Stimulated activated CD4-positive, alpha-beta T cell treated with anti-CD3 and anti-CD28 coated beads, Interleukin-12 subunit alpha, Interleukin-12 subunit beta, amount 100 ng/mL, for 48 hours (primary cell): ENCODE measurements around the gene USP10.
"Not testable (repeated sequence)": the region's sequence is repeated elsewhere in the genome, so short reads cannot be mapped to it uniquely, and the experiment has no call there.

Experiments
- DNase-seq, 3 donors: peaks; one replicate each; pipeline ENCODE4 v3.0.0-alpha.2; 2020; ENCODE audit warnings: low read depth in 2 of 3, low spot score in 1 of 3

The USP10 gene

GRCh38 chr16:84673561-84673960 lies 26.2 kb upstream of the USP10 start:
- DNase-seq, result no peak

DNA sequence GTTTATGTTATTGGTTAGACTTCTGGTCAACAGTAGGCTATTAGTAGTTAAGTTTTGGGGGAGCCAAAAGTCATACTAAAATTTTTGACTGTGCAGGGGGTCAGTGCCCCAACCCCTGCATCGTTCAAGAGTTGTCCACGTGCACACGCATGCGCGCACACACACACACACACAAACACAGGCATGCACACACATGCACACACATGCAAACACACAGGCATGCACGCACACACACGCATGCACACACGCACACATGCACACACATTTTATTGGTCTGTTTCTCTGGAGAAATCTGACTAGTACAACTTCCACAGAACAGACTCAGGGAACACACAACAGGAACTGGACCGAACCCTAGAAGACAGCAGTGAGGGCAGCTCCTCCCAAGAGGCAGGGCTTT lies 24.4 kb upstream of the USP10 start:
- no peak for DNase-seq

DNA sequence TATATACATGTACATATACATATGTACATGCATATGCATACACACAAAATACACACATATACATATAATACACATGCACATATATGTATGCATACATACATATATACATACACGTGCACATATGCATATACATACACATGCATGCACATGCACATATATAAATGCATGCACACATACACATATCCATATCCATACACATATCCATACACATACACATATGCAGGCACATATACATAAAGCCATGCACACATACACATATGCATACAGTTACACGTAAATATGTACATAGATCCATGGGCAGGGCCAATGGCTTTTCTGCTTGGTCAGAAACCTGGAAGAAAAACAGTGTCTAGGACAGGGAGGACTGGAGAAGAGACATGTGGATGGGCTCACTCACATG lies 23.9 kb upstream of the USP10 start:
- no peak for DNase-seq

DNA sequence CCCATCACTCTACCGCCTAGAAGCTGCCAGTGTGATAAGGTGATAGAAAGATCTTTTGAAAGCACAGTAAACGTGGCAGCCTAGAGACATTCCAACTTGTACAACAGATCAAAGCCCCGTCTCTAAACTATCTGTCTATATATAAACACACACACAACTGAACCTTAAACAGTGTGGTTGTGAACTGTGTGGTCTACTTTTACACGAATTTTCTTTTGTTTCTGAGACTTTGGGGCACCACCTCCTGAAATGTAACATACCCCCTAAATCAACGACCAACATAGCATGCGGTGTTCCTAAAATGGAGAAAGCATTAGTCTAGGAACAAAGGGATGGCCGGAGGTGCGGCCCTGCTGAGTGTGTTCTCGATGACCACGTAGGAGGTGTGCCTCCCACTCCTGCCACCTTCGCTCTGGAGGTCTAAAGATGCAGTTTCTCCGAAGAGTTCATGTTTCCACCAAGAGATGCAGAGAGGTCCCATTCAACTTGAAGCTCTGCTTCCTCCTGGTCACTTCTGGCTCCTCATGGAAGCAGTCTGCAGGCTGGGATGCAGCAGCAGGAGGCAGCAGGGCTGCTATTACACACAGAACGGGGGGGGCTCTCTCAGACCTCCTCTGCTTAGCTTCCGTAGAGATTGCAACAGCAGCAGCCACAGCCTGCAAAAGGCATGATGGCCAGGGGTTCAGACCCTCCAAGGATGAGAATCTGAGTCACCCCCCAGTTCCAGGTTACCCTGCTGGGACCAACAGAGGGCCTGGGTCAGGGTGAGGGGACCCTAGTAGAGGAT lies 22.6 kb upstream of the USP10 start:
- DNase-seq, result no peak

- DNase-seq, result no peak
Measured at GRCh38 chr16:84677849-84678248, 22.0 kb upstream of the USP10 start.

DNA sequence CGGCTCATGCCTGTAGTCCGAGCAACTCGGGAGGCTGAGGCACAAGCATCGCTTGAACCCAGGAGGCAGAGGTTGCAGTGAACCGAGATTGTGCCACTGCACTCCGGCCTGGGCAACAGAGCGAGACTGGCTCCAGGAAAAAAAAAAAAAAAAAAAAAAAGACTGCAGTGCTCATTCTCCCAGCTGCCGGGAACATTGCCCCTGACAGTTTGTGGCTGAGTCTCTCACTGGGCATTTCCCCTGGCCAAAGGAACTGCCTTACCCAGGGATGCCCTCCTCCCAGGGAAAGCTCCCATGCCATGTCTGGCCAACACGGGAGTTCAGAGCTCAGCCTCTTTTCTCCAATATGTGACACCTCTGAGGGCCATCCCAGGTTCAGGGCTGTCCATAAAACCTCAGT lies 21.3 kb upstream of the USP10 start:
- no peak for DNase-seq

- no peak for DNase-seq
Measured at GRCh38 chr16:84680165-84680842, 19.5 kb upstream of the USP10 start.

GRCh38 chr16:84680843-84681629 lies 18.8 kb upstream of the USP10 start:
- DNase-seq, result no peak

DNA sequence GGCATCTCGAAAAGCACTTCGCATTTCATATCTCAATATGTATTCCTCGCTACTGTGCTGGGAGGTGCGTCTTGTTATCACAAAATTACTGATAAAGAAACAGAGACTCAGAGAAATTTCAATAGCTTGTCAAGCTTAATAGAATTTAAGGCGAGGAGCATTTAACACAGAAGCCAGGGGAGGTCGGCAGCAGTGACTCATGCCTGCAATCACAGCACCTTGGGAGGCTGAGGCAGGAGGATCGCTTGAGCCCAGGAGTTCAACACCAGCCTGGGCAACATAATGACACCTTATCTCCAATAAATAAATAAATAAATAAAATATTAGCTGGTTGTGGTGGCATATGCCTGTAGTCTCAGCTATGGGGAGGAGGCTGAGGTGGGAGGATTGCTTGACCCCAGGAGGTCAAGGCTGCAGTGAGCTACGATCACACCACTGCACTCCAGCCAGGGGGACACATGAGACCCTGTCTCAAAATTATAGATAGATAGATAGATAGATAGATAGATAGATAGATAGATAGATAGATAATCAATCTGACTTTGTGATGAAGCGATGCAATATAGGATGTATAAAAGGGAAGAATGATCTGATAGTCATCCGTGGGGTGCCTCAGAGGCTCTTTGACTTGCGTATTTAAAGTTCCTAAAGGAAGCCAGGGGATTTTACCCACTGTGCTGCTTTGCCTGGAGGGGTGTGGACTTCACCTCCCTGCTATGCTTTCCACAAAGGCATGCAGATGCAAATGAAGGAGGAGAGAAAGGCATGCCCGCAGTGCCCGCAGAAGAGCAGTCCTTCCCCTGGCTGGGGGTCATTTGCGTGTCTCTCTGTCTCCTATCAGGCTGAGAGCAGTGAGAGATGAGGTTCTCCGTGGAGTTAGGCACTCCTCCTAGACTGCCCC lies 15.9 kb upstream of the USP10 start:
- DNase-seq, result no peak

- DNase-seq, result no peak
Measured at GRCh38 chr16:84684592-84684965, 15.2 kb upstream of the USP10 start.

GRCh38 chr16:84685210-84685609 lies 14.6 kb upstream of the USP10 start:
- no peak for DNase-seq

DNA sequence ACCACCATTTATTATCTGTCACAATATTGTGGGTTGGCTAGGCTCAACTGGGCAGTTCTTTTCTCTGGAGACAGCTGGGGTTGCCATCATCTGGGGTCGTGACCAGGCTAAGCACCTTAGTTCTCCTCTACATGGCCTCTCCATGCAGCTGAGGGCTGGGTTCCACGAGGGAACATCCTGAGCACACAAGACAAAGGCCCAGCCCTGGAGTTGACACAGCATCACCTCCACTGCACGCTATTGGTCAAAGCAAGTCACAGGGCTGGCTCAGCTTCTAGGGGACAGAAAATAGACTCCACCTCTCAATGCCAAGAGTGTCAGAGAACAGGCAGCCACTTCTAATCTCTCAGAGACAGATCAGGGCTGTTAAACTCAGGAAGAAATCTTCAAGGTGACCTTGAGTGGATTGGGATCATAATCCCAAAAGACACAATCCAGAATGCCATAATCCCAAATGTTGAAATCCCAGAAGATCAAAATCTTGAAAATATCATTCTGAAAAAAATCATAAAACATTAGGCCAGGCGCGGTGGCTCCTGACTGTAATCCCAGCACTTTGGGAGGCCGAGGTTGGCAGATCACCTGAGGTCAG lies 13.0 kb upstream of the USP10 start:
- no peak for DNase-seq

- no peak for DNase-seq
Measured at GRCh38 chr16:84687715-84688114, 12.1 kb upstream of the USP10 start.

DNA sequence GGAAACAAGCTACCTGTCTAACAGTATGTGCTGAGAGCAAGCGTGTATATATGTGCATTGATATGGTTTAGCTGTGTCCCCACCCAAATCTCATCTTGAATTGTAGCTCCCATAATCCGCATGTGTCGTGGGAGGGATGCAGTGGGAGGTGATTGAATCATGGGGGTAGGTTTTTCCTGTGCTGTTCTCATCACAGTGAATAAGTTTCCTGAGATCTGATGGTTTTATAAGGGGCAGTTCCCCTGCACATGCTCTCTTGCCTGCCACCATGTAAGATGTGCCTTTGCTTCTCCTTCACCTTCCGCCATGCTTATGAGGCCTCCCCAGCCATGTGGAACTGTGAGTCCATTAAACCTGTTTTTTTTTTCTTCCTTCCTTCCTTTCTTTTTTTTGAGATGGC lies 11.6 kb upstream of the USP10 start:
- not testable (repeated sequence) for DNase-seq

DNA sequence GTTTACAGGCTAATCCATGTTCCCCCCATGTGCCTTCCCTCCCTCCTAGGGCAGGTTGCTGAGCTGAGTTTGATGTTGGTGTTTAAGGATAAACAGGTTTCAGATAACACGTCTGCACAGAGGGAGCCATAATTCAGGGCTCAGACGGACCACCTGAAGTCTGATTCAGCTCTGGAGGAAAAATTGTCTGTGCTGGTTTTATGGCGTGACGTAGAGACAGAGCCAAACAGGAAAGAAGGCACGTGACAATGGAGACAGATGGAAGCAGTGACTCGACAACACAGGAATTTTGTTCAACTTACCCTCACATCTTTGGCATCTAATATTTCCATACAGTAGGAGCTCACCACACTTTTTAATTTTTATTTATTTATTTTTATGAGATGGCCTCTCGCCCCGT lies 10.7 kb upstream of the USP10 start:
- DNase-seq, result no peak

DNA sequence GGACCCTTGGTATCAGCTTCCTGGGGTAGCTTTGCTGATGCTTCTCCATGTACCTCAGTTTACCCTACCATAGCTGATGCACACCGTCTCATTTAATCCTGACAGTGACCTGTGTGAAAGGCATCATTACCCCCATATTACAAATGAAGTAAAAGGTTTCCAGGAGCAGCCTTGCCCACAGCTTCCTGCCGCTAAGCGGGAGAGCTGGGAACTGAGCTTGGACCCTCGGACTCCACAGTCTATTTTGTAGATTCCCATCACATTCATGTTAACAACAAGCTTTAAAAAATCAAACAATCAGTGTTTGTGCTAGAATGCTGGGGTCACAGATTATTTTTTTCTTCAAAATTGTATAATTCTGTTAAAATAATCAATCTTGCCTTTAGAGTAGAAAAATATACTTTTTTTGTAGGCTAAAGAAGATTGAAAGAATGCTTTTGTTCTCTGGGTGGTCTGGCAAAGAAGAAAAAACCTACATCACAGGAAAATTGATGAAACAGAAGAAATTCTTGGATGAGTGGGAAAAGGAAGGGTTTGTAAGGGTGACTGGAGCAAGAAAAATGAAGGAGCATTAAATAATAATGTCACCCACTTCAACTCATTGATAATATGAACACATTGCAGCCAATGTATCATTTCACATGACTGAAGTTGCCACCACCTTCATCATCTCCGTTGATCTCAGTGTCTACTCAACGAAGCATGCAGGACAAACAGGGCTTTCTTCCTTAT lies 9.5 kb upstream of the USP10 start:
- DNase-seq, result no peak

DNA sequence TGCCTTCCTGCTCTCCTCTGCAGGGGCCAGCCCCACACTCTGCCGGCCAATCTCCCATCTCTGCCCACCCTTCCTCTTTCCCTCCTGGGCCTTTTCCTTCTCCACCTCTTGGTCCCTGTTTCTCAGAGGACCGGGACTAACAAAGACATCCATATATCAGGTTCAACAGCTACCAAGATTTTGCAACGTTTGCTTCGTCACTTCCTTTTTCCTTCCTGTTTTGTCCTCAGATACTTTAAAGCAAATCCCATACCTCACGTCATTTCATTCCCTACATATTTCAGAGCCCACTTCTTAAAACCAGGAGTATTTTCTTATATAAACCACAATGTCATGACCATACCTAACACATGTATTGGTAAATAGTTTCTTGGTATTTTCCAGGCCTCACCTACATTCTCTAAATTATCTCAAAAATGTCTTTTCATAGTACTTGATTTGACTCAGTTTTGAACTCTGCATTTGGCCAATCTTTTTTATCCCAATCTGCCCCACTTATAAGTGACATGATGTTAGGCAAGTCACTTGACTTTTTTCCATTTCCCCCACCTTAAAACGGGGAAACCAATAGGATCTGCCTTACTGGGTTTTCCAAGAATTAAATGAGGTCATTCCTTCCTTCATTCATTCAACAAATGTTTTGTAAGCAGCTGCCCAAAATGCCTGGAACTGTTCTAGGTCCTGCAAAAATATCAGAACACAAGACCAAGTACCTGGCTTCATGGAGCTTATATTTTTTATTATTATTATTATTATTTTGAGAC lies 7.2 kb upstream of the USP10 start:
- DNase-seq, result no peak

- not testable (repeated sequence) for DNase-seq
Measured at GRCh38 chr16:84693869-84694268, 5.9 kb upstream of the USP10 start.

- no peak for DNase-seq
Measured at GRCh38 chr16:84694980-84695379, 4.8 kb upstream of the USP10 start.
